Dermis blood vessel endothelial cell (primary cell): ENCODE measurements around the gene GABRB3. TPM values are rescaled to one million over a fixed set of nuclear protein-coding genes. Genes with fewer than 3 reads are reported as not detected.

Experiments used
- DNase-seq: peaks from one replicate; pipeline ENCODE4 v3.0.0; 2010
- total RNA-seq: library from RNA; depleted of rRNA; stranded (reverse); fragments of >200 nt; gene quantifications from 2 replicates; pipeline ENCODE4 v1.2.3, GENCODE V29; 2014

Gene GABRB3
- total RNA-seq, 1 donor from 2014 or later = 0.34 TPM

DNA sequence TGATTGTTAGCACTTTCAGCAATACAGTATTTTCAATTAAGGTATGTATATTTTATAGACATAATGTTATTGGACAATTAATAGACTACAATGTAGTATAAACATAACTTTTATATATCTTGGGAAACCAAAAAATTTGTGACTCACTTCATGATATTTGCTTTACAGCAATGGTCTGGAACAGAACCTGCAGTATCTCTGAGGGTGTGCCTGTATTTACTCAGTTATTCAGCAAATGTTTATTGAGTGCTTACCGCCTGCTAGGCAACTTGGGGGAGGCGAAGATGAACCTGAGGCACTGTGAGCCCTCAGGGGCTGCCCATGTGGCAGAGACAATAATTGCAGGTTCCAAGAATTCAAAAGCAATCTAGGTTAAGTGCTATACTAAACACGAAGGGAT is 144.8 kb downstream of the GABRB3 start:
- no peak for DNase-seq

DNA sequence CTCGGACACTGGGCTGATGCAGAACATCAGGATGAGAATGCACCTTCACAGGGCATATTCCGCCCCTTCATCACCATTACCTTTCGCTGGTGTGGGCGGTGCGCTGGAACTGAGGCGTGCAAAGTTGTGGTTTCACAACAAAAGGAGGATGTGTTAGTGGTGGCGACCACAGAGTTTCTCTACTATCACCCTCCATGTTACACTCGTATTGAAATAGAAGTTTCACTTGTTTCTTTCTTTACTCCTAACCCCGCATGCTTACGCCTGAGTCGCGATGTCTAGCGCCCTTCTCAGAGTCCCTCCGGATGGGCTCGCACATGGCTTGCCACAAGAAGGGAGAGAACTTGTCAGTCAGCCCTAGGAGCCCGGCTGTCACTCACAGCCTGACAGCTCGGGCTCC is 148.7 kb downstream of the GABRB3 start:
- DNase-seq = no peak

- DNase-seq = no peak
Measured at GRCh38 chr15:26623071-26623470, 149.8 kb downstream of the GABRB3 start.

DNA sequence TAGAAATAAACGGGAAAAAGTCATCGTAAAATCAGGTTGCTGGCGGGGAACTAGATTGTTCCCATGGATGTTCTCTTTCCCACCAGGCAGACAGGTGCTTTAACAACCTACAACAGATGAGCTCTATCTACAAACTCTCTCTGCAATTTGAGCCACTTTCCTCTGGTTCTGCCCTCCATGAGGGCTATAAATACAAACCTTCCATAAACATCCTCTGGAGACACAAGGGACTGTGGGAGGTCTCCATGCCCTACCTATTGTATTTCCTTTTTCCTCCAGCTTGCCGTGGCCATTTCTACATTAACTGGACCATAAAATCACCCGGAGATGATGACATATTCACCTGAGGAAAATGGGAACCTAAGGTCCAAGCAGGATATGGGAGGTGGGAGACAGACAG is 151.1 kb downstream of the GABRB3 start:
- DNase-seq = no peak

GRCh38 chr15:26620528-26621458 is 152.1 kb downstream of the GABRB3 start:
- no peak for DNase-seq

DNA sequence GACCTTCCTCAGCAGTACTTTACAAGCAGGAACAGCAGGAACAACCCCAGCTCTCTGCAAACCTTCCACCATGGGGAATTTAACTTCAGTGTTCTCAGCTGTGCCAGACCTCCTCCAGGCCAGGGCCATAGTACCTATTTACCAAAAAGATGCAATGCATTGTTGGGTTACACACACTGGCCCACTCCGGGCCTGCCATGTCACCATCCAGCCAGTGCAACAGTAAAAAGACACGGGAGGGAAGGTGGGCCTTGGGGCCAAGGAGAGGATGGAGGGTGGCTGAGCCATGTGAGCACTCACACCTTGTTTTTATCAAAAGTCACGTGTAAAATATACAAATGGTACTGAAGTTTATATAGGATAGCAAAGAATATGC is 157.0 kb downstream of the GABRB3 start:
- no peak for DNase-seq

DNA sequence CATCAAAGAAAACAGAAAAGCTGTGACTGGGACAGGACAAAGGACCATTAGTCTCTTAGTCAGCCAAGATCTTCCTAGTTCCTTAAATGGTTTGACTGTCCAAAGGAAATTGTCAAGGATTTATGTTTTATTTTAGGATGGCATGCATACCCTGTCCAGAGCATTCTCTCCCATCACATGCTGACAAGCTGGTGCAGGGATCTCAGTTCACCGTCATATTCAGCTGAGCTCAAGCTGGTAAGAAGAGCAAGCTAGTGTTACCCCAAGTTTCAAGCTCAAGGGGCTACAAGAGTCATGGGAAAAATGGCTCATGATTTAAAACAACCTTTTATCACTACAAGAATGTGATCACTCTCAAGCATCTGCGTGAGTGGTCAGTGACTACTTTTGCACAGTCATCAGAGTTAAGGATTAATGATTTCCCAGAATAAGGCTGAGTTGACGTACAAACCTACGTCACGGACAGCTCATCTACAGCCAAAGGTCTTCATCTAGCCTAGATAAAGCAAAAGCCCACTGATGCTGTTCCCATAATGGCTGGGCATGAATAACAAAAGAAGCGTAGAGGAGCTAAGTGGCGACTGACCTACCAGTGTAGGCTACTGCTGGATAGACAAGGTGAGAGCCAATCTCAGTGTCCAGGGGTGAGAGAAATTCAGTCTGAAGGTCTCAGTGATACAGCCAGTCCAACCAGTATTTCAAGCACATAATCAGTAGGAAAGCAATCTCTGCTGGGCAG is 157.5 kb downstream of the GABRB3 start:
- DNase-seq = no peak

DNA sequence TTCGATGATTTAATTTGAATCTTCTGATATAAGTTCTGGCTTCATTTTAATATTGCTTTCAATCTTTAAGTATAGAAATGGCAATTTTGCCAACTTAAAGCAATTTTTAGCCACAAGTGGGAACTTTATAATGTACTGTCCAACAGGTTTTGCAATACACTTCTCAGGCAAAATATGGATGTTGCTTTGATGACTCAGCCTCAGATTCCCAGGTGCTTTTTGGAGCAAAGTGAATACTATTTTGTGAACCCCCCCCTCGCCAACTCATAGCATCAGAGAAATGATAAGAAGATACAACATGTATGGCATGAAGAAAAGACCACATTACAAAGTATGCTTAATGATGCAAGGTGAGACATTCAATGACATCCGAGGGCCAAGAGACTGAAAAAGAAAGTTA is 158.1 kb downstream of the GABRB3 start:
- no peak for DNase-seq

GRCh38 chr15:26598704-26599103 is 174.2 kb downstream of the GABRB3 start:
- no peak for DNase-seq

- DNase-seq = no peak
Measured at GRCh38 chr15:26595611-26596010, 177.3 kb downstream of the GABRB3 start.

DNA sequence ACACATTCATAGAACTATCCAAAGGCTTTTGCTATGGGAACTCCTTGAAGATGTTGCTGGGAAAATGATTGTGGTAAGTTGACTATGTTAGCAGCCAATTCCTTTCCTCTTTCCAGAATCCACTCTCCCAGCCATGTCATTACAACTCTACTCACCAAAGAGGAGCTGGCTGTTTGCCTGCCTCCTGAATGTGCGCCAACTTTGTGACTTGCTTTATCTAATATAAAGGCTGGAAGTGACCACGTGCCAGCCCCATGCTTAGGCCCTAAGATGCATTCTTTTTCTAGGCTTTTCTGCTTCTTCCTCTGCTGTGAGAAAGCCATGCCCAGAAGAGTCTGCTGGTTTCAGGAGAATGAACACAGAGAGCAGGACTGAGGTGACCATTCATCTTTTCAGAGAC is 182.2 kb downstream of the GABRB3 start:
- no peak for DNase-seq

DNA sequence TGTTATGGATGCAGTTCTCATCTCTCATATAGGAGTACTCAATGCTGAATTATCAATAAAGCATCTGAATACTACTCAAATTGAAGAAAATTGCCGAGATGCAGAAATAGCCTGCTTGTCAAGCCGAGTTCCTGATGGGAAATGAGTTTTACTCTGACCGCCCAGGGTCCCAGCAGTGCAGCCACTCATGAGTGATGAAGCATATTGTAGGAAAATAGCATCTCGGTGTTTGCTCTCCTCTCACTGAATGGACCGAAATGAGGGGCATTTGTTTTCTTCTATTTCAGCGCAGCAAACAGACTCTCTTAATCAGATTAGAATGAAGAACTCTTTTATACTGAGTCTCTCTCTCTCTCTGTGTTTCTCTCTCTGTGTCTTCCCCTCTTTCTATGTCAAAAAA is 190.0 kb downstream of the GABRB3 start:
- no peak for DNase-seq

DNA sequence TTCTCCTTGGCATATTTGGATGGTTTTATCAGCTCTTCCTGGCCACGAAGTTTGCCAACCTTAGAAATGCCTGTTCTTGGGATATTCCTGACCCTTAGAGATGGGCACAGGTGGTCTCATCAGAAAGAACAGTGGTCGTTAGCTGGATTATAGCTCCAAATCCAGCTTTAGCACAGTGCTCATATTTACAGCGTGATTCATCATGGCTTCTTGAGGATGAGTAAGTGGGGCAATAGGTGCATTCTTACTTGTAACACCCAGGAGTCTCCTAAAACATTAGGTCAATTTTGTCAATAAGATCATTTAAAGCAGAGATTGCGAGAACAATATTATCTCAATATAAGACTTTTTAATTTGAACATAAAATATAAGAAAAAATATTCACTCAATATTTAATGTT is 191.9 kb downstream of the GABRB3 start:
- no peak for DNase-seq

- DNase-seq = no peak
Measured at GRCh38 chr15:26572602-26573350, 200.1 kb downstream of the GABRB3 start.

DNA sequence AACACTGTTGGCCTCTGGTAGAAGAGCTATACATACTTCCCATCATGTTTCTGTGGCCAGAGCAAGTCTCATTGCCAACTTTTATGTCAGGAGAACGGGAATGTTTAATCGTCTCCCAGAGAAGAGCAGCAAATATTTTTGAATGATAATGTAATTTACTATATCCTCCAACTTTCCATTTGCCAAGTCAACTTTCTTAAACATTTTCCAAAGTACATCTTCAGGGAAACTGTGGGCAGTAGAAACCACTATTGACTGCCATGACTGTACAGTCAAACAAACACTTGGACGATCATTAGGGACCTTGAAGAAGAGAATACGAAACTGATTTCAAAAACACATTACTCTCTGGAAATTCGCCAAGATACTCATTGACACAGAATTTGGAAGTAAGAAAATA is 201.5 kb downstream of the GABRB3 start:
- no peak for DNase-seq

- no peak for DNase-seq
Measured at GRCh38 chr15:26565542-26565941, 207.3 kb downstream of the GABRB3 start.

- DNase-seq = no peak
Measured at GRCh38 chr15:26564361-26564760, 208.5 kb downstream of the GABRB3 start.

DNA sequence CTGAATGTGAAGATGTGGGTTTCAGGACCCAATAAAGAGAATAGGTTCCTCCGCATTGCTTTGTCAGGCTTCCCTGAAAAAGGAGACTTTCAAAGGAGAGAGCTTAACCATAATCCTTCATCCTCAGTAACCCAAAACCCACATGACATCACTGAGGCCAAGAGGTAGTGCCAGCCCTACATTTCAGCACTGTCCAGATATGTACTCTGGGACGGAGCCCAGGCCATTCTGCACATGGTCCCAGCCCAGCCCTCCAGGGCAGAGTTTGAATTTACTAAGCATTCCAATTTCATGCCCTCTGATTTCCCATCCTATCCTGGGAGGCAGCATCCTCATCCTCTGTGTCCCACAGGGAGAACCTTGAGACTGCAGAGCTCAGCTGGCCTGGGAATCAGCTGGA is 210.5 kb downstream of the GABRB3 start:
- DNase-seq = no peak

DNA sequence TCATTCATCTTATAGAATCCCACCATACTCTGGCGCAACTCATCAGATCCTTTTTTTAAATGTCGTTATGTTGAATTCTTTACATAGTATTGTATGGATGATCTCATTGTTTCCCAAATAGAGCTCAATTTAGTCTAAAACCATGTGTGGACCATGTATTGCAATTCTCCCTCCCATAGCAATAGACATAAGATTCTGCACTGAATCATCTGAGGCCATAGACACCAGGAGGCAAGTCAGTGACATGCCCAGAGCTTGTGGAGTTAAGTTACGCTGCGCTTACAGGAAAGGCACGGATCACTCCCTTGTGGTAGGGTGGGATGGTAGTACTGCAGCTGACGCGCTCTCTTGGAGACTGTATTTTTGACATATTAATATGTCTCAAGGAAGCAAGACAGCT is 211.0 kb downstream of the GABRB3 start:
- DNase-seq = no peak

DNA sequence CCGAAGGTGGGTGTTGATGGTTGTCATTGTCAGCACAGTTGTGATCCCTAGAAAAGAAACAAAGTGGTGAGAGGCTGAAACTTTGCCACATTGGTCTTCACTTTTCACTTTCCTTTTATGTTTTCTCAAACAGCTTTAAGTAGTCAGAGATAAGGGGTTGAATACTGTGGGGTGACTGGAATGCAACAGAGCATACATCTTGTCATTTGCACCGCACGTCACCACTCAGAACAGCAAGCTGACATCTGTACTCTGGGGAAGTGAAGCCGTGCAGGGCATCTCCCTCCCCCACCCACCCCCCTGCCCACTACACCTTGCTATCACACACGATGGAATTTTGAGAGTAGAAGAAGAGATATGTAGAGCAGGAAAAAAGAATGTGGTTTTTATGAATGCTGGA is 211.7 kb downstream of the GABRB3 start:
- no peak for DNase-seq

GRCh38 chr15:26555898-26556297 is 217.0 kb downstream of the GABRB3 start:
- DNase-seq = no peak

GRCh38 chr15:26551473-26551872 is 221.4 kb downstream of the GABRB3 start:
- DNase-seq = no peak

GRCh38 chr15:26550880-26551279 is 222.0 kb downstream of the GABRB3 start:
- DNase-seq = no peak
